HG02973 (cell line): ENCODE results near the gene LRRC71.

Experiments used
- ATAC-seq: cut with Tn5 transposase; IDR thresholded peaks from one replicate; pipeline ENCODE4 v1.9.1; 2021; ENCODE audit warnings: moderate library complexity; ENCODE audit not compliant: unreplicated experiment

LRRC71 gene

DNA sequence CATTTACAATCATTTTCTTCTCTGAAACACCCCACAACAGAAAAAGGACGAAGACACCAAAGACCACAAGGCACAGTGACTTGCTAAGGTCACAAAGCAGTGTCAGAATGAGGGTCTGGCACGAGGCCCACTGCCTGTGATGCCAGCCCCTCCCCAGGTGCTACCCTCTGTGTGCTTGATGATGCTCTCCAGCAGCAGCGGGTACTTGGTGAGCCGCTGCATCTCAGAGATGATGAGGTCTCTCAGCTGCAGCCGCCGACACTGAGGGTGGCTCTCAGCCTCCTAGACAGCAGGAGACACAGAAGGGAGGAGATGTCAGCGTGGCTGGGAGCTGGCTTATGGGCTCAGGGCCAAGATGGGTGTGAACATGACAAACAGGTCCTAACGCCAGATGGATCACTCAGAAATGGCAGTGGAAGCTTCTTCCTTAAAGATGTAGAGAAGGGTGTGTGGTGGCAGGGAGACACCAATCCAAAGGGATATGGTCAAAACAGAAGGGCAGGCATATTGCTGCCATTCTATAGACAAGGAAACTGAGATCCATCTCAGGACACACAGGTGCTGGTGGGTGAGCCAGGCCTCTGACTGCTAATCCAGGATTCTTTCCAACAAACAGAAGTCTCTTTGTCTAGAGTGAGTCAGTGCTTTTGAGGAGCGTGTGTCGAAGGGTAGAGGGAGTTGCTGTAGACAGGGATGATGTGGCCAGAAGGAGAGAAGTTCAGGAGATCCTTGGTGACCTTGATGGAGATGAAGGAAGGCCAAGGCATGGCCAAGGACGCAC, 25.6 kb downstream of the LRRC71 start:
- no peak for ATAC-seq

DNA sequence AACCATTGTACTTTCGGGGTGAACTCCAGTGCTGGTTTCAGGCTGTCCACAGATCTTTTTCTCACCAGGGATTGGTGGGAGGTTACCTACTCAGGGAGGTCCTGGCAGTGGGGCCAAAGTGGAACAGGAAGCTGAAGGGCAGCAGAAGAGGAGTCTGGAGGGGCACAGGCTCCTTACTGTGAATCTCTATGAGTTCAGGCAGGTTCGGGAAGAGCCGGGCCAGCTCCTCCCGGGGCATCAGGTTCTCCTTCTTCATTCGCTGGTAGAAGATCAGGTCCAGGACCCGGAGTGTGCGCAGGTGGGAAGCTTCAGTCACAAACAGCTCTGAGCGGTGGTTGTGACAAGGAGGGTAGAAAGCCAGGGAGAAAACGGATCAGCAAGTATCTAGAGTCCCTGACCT, 26.7 kb downstream of the LRRC71 start:
- ATAC-seq, result no peak

DNA sequence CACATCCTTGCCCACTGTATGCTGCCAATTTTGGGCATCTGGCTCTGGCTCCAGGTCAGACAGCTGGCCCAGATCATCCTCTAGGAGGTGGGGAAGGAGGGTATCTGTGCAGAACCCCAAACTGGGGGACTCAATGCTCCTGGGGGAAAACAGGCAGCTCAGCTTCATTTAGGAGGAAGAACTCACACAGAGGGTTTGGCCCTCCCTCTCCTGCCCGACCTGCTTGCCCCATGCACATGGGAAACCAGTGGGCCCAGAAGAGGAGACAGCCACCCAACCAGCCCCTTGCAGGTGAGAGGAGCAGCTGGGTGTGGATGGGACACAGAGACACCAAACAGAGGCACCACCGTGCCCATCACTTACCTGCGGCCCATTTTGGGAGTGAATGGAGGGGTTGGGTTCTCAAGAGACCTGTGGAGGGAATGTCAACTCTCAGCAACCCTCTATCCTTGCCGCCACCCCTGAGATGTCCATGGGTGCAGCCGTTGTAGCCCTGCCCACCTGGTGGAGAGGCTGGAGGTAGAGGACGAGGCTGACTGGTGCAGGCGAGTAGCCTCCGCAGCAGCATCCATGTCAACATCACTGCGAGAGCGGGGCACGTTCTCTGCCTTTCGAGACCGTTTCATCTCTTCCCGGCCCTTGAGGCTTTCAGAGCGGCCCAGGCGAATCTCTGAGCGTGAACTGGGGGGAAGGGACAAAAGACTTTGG, 27.5 kb downstream of the LRRC71 start:
- ATAC-seq, result no peak

DNA sequence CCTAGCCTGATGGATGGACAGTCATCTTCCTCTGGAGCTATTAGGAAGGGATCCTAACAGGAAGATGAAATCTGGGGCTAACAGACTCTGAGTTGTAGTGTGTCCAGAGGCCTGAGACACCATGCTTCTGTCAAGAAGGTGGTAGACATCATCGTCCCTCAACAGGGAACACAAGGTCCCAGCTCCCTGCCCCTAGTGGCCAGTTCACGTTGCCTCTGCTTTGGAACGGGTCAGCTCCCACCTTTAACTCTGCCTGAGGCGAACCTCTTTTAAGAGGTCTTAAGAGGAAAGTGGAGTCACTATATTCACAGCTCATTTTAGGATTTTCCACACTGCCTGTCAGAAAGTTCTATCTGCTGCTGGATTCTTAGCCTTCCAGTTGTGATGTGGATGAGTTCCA, 28.3 kb downstream of the LRRC71 start:
- no peak for ATAC-seq

DNA sequence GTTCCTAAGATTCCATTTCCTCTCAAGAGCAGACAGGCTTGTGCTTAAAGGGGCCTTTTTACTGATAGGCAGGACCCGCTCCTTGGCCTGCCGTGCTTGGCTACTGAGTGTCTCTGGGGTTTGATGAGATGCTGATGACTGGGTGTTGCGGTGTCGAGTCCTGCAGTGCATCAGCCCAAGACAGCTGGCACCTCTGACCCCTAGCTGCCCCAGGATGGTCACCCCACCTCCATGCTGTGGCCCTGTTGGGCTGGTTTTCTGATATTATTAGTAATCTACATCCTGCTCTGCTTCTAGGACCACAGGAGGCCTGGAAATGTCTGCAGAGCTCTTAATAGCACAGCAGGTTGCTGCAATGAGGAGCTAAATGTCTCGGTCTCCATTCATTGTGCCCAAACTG, 28.7 kb downstream of the LRRC71 start:
- ATAC-seq, result no peak

DNA sequence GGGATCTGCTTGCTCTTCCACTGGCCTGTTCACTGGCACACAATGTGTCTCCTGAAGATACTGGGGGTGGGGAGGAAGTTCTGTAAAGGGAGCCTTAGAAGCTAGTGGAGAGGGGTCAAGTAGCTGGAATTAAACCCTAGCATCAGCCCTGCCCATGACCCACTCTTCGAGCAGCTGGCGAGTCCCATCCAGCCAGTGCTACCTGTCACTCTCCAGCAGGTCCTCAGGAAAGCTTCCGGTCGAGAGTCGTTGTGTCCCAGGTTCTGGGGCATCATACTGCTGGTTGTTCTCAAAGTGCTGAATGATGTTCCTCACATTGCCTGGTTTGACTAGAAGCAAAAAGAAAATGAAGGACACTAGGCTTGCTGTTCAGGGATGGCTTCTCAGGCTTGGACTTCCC, 30.9 kb downstream of the LRRC71 start:
- no peak for ATAC-seq

DNA sequence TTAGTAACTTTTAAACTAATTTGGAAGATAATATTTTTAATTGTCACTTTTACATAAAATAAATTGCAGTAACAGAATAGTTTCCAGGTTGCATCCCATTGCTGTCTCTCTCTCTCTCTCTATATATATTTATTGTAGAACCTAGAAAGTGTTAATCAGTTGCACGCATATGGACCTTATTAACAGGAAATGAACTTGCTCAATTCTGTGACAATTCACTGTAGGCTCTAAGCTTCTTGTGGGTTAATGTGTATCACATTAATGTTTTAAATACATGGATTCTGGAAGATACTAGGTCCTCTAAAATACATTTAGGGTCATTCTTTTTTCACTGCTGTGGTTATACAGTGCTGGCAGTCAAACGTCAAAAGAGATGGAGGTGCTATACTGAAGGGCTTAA, 33.1 kb downstream of the LRRC71 start:
- ATAC-seq, result no peak

DNA sequence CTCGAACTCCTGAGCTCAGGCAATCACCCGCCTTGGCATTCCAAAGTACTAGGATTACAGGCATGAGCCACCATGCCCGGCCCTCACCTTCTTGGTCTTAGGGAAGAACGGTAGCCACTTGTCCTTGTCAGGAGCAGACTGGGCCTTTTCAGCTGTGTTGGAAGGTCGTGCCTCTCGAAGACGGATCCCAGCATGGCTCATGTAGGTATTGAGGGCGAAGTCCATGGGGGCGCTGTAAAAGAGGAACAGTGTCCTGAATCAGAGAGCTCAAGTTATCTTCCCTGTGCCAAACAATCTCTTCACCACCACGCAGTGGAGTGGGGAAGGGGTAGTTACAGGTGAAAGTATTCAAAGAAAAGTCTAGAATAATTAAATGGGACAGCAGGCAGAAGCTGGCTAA, 35.9 kb downstream of the LRRC71 start:
- ATAC-seq, result no peak

DNA sequence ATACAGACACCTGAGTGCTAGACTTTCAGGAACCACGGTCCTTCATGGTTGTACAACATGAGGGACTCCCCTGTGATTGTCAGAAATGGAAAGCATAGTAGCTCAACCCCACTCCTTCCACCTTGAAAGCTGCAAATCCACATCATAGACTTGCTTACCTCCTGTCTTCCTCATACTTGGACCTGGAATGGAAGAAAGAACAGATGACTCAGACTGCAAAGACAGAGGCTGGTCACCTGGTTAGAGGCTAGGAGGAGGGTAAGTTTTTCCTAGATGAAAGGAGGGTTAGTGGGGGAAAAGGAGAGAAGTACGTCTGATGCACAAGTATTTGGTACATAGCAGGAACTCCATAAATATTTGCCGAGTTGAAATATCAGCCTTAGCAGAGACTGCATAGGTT, 37.2 kb downstream of the LRRC71 start:
- no peak for ATAC-seq

DNA sequence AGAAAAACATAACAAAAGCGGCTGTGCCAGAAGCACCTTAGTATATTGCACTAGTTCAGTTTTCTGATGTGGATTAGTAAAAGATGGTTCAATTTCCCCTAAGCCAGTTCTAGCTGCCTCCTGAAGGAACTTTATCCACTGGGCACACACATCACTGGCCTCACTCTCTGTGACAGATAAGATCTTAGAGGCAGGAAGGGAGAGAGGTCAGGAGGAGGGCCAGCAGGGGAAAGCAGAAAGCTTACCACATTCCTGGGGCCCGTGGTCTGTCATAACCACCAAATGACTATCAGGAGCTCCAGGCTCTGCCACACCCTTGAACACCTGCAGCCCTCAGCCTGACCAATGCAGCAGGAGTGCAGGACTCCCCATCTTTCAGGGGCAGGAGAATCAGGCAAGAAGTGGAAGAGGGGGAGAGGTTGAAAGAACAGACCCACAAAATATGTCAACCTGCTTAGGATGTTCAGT, 37.8 kb downstream of the LRRC71 start:
- ATAC-seq, result no peak

DNA sequence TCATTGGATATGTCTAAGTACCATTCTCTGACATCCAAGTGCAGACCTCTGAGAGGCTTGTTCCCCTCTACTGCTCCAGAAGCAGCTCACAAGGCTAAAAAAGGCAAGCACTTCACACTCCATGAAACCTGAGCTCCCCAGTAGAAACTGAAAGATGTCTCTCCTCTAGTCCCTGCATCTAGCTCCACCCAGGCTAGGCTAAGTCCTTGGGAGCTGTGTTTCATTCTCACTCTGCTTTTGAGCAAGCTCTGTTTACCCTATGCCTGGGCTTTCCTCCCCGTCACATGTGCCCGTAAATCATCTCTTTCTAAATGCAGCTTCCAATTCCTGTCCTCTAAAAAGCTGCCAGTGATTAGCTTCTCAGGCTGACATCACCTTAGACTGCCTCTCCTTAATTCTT, 39.0 kb downstream of the LRRC71 start:
- ATAC-seq, result no peak

DNA sequence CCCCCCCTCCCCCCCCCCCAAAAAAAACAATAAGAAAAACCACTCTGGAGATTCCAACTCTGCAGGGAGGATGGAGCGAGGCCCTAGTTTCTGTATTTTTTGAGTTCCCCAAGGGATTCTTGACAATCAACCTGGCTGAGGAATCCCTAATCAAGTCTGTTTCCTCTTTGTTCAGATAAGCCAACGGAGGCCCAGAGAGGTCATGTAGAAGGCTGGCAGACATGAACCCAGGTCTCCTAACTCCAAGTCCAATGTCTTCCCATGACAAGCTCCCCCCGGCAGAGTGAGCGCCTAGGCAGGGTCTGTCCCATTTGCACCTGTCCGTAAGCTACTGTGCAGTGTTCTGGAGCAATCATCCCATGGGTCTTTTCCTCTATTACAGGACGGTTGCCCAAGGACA, 39.5 kb downstream of the LRRC71 start:
- ATAC-seq, result no peak

DNA sequence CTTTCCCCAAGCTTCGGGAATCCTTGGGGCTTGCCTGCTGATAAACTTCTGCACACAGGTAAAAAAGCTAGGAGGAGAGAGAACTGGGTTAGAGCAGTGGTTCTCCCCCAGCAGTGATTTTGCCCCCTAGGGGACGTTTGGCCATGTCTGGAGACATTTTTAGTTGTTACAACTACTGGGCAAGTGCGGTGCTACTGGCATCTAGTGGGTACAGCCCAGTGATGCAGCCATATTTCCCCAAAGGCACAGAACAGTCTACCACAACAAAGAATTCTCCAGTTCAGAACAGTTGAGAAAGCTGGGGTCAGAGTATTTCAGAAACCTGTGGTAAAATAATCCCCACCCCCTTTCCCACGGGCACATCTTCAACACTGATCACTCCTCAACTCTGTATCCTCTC, 41.3 kb downstream of the LRRC71 start:
- ATAC-seq, result no peak

DNA sequence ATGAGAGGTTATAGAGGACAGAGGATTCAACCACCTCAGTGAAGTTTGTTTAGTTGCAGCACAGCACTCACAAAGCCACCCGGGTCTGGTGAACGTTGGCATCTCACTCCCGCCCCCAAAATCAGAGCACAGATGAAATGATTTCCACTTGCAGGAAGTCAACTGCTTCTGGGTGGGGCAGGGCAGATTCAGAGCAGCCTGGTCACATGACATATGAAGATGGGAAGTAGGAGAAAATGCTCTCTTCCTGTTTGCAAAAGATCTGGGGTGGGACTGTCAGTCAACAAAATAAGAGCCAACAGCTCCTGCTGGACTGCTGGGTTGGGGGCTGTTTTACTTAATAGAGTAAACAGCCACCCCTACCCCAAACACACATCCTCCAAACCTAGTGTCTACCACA, 43.2 kb downstream of the LRRC71 start:
- no peak for ATAC-seq

DNA sequence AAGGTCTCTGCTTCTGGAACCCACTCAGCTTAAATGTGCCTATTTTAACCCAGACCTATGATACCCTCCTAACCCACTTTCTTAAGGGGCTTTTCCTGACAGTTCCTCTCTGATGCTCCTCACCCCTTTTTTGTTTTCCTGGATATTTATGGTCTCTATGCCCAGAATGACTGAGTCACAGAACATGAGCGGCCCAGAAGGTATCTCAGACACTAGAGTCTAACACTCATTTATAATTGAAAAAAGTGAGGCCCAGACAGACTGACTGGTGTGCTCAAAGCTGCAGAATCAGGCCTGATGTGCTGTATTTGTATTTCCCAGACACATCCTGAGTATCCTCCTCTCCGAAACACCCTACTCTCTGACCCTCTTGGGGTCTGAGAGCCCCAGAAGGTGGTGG, 44.0 kb downstream of the LRRC71 start:
- no peak for ATAC-seq

DNA sequence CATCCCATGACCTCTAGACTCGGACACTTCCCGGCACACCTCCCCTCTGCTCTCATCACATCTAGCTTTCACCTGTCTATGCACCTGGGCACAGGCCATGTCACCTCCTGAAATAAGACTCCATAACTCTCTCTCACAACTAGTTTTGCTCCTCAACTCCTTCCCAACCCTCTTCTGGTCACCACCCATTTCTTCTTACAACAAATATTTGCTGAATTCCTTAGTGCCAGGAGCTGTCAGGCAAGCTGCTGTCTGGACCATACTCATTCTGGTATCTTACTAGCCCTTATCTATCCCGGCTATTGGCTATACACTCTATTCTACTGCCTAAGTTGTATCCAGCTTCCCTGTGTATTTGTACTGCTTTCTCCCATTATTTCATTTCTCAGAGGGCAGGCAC, 49.1 kb downstream of the LRRC71 start:
- no peak for ATAC-seq

DNA sequence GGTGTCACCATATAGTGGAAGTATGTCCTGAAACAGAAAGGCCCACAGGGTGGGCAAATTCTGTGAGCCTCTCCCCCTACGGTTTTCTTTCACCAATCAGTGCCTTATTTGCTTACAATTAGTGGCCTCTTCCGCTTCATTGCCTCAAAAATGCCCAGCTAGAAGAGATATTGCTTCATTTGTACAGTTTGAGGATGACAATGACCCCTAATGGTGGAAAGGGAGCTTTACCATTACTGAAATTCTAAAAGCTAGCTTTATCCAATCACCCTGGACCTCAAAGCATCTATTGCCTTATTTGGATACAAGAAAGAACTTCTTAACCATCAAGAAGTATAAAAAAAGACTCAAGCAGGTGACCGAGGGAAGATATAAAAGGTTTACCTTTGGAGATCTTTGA, 49.6 kb downstream of the LRRC71 start:
- no peak for ATAC-seq

DNA sequence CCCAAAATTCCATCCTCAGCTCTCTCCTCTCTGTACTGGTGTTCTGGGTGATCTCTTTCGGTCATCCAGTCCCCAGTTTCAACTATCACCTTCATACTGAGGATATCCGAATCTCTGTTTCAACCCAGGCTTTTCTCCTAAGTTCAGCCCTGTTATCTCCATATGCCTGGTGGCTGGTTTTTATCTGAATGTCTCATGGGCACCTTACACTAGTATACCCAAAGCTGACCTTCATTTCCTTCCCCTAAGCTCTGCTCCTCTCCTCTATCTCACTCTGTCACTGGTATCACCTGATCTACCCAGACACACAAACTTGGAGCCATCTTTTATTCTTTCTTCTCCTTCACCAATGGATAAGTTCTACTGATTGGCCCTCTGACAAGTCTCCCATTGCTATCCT, 53.0 kb downstream of the LRRC71 start:
- ATAC-seq, result no peak

DNA sequence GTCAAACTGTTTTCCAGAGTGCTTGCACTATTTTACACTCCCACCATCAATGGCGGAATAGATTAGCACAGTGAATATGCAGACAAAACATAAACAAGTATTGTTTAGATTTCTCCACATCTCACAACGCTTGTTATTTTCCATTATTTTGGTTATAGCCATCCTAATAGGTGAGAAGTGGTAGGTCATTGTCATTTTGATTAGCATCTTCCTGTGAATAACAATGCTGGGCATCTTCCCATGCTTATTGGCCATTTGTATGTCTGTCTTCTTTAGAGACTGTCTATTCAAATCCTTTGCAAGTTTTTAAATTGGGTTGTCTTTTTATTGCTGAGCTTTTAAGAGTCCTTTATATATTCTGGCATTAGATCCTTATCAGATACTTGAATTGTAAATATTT, 54.7 kb downstream of the LRRC71 start:
- no peak for ATAC-seq

DNA sequence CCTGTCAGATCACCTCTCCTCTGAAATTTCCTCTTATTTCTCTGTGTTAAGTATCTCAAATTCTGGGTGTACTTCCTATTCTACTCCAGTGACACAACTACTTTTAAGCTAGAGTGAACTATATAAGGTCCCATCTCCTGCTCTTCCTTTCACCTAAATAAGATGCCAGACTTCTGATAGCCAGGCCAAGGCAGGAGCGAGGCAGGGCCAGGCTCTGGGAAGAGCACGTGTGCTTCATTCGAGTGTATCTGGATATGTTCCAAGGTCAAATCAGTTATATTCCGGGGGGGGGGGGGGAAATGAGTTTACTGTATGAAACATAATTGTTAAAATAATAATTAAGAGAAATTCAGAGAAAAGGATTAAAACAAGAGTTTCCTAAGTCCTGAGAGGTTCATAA, 60.1 kb downstream of the LRRC71 start:
- ATAC-seq, result no peak
